Liver (tissue), 9 donors: ENCODE data around the gene GPR15. TPM values are rescaled to one million over a fixed set of nuclear protein-coding genes. Genes with fewer than 3 reads are reported as not detected.

Experiments
- DNase-seq: peaks from one replicate; pipeline ENCODE4 v3.0.0-alpha.2; 2017; ENCODE audit warnings: low spot score
- H3K27ac ChIP-seq, 2 donors: one replicate each; pipeline ENCODE4 v1.7.0; 2013; ENCODE audit warnings: inconsistent platforms in 2 of 2, low read length in 2 of 2, control low read depth in 1 of 2, low read depth in 1 of 2, mild to moderate bottlenecking in 1 of 2
- H3K27me3 ChIP-seq, 4 donors: one replicate each; pipeline versions ENCODE4 v1.6.1 to v1.7.0; 2013; ENCODE audit warnings: low read length in 3 of 4, inconsistent platforms in 1 of 4, mild to moderate bottlenecking in 1 of 4, moderate library complexity in 1 of 4; ENCODE audit not compliant: control insufficient read depth in 4 of 4, insufficient read depth in 4 of 4
- H3K36me3 ChIP-seq, 4 donors: one replicate each; pipeline versions ENCODE4 v1.6.1 to v1.7.0; 2013; ENCODE audit warnings: low read length in 3 of 4, mild to moderate bottlenecking in 3 of 4, low read depth in 1 of 4, moderate library complexity in 1 of 4; ENCODE audit not compliant: control insufficient read depth in 4 of 4, insufficient read depth in 3 of 4
- H3K4me1 ChIP-seq, 4 donors: one replicate each; pipeline versions ENCODE4 v1.6.1 to v1.7.0; 2013; ENCODE audit warnings: low read length in 3 of 4, mild to moderate bottlenecking in 3 of 4, moderate library complexity in 1 of 4; ENCODE audit not compliant: control insufficient read depth in 4 of 4, insufficient read depth in 4 of 4
- H3K4me3 ChIP-seq, 3 donors: one replicate each; pipeline versions ENCODE4 v1.6.1 to v1.7.0; 2013; ENCODE audit warnings: low read length in 3 of 3, control low read depth in 1 of 3, low read depth in 1 of 3, mild to moderate bottlenecking in 1 of 3
- H3K9ac ChIP-seq, 2 donors: one replicate each; pipeline ENCODE4 v1.7.0; 2013; ENCODE audit warnings: low read length in 2 of 2, mild to moderate bottlenecking in 2 of 2, moderate library complexity in 2 of 2, control low read depth in 1 of 2, low read depth in 1 of 2
- H3K9me3 ChIP-seq, 4 donors: one replicate each; pipeline versions ENCODE4 v1.6.1 to v1.7.0; 2013; ENCODE audit warnings: low read length in 3 of 4; ENCODE audit not compliant: control insufficient read depth in 4 of 4
- FOXA1 ChIP-seq: IDR thresholded peaks from 2 replicates; pipeline ENCODE4 v1.6.1; 2016; ENCODE audit warnings: antibody characterized with exemption
- FOXA2 ChIP-seq: IDR thresholded peaks from 2 replicates; pipeline ENCODE4 v1.6.1; 2016; ENCODE audit warnings: antibody characterized with exemption
- GABPA ChIP-seq, 2 donors: IDR thresholded peaks in 1 of 2; conservative IDR thresholded peaks in 1 of 2; 2 replicates each; pipeline ENCODE4 v1.6.1; 2016; ENCODE audit warnings: antibody characterized with exemption in 2 of 2, mild to moderate bottlenecking in 1 of 2, moderate library complexity in 1 of 2
- HNF4A ChIP-seq, 2 donors: conservative IDR thresholded peaks; 2 replicates each; pipeline ENCODE4 v1.6.1; 2016; ENCODE audit warnings: antibody characterized with exemption in 2 of 2, mild to moderate bottlenecking in 2 of 2
- HNF4G ChIP-seq: IDR thresholded peaks from 2 replicates; pipeline ENCODE4 v1.6.1; 2016; ENCODE audit warnings: antibody characterized with exemption
- JUND ChIP-seq, 2 donors: IDR thresholded peaks; 2 replicates each; pipeline ENCODE4 v1.6.1; 2016; ENCODE audit warnings: antibody characterized with exemption in 2 of 2
- NR2F2 ChIP-seq: IDR thresholded peaks from 2 replicates; pipeline ENCODE4 v1.6.1; 2016; ENCODE audit warnings: antibody characterized with exemption
- RAD21 ChIP-seq, 2 donors: IDR thresholded peaks; 2 replicates each; pipeline ENCODE4 v1.6.1; 2016; ENCODE audit warnings: antibody characterized with exemption in 2 of 2, mild to moderate bottlenecking in 2 of 2
- SP1 ChIP-seq: IDR thresholded peaks from 2 replicates; pipeline ENCODE4 v1.6.1; 2018; ENCODE audit warnings: antibody characterized with exemption, mild to moderate bottlenecking
- TAF1 ChIP-seq: conservative IDR thresholded peaks from 2 replicates; pipeline ENCODE4 v1.6.1; 2016; ENCODE audit warnings: antibody characterized with exemption, mild to moderate bottlenecking
- YY1 ChIP-seq: IDR thresholded peaks from 2 replicates; pipeline ENCODE4 v1.6.1; 2016; ENCODE audit warnings: antibody characterized with exemption, mild to moderate bottlenecking
- WGBS: extraction: QIAGEN DNeasy Blood & Tissue Kit; methylation state at CpG from one replicate; pipeline ENCODE4 v1.1.7; 2013; 5-methylcytosine and 5-hydroxymethylcytosine counted together
- polyA plus RNA-seq, 2 donors: library from polyadenylated mRNA; stranded (reverse) in 1 of 2; unstranded in 1 of 2; fragments of 200-250 nt in 1 of 2; fragments of >200 nt in 1 of 2; fragmentation: Nextera tagmentation in 1 of 2; extraction: Ambion mirVana in 1 of 2; gene quantifications; one replicate each; pipeline versions ENCODE4 v1.2.1 to v1.2.3, GENCODE V29; 2013 to 2015
- total RNA-seq, 2 donors: library from RNA; depleted of rRNA; stranded (reverse); fragments of >200 nt; gene quantifications; one replicate each; pipeline ENCODE4 v1.2.3, GENCODE V29; 2014
- TF ChIP-seq, protein P1 (sequence below): fragments of 150-350 bp; IDR thresholded peaks from 2 replicates; pipeline ENCODE4 v1.5.1; 2017; ENCODE audit warnings: improper control_type of control experiment, low read depth, low read length; ENCODE audit not compliant: missing input control
- TF ChIP-seq, protein P2 (sequence below): IDR thresholded peaks from 2 replicates; pipeline ENCODE4 v1.6.1; 2016; ENCODE audit warnings: antibody characterized with exemption, mild to moderate bottlenecking
- TF ChIP-seq, protein P3 (sequence below): IDR thresholded peaks from 2 replicates; pipeline ENCODE4 v1.6.1; 2016; ENCODE audit warnings: antibody characterized with exemption
- TF ChIP-seq, protein P4 (sequence below): IDR thresholded peaks from 2 replicates; pipeline ENCODE4 v1.6.1; 2016; ENCODE audit warnings: antibody characterized with exemption
- donor health status: healthy.
- donor health status: healthy.
- donor health status: healthy.
- donor health status: healthy.
- donor health status: healthy.

Gene GPR15
- total and polyA plus RNA-seq, 4 donors = 0.08 to 0.10 TPM; not detected in 2

DNA sequence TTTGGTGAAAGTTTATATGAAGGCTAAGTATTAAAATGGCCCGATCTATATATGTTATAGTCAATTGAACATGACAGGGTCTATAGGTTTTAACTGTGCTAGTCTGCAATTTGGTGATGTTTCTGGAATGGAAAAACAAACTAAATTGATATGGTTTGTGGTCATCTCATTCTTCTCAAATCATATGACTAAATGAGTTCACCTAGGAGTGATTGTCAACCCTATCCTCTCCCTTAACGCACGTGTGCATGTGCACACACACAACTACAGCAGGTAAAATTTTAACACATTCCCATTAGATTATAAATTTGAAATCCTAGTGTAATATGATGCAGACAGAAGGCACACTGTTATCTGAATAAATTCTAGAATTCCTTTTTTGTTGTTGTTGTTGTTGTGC lies 18.0 kb upstream of the GPR15 start:
- no peaks in the 10 kb centered on the region for H3K9me3 ChIP-seq
- no peak for DNase-seq
- H3K27ac ChIP-seq = no peak overlapping the region
- no peaks in the 10 kb centered on the region for H3K4me1 ChIP-seq
- H3K36me3 ChIP-seq = peaks cover 3 to 16% (median 13%) of the 10 kb centered on the region in 4 donors
- no peak overlapping the region for H3K9ac ChIP-seq
- TF ChIP-seq, protein P1, sequence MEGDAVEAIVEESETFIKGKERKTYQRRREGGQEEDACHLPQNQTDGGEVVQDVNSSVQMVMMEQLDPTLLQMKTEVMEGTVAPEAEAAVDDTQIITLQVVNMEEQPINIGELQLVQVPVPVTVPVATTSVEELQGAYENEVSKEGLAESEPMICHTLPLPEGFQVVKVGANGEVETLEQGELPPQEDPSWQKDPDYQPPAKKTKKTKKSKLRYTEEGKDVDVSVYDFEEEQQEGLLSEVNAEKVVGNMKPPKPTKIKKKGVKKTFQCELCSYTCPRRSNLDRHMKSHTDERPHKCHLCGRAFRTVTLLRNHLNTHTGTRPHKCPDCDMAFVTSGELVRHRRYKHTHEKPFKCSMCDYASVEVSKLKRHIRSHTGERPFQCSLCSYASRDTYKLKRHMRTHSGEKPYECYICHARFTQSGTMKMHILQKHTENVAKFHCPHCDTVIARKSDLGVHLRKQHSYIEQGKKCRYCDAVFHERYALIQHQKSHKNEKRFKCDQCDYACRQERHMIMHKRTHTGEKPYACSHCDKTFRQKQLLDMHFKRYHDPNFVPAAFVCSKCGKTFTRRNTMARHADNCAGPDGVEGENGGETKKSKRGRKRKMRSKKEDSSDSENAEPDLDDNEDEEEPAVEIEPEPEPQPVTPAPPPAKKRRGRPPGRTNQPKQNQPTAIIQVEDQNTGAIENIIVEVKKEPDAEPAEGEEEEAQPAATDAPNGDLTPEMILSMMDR = no peak
- TF ChIP-seq, protein P2, sequence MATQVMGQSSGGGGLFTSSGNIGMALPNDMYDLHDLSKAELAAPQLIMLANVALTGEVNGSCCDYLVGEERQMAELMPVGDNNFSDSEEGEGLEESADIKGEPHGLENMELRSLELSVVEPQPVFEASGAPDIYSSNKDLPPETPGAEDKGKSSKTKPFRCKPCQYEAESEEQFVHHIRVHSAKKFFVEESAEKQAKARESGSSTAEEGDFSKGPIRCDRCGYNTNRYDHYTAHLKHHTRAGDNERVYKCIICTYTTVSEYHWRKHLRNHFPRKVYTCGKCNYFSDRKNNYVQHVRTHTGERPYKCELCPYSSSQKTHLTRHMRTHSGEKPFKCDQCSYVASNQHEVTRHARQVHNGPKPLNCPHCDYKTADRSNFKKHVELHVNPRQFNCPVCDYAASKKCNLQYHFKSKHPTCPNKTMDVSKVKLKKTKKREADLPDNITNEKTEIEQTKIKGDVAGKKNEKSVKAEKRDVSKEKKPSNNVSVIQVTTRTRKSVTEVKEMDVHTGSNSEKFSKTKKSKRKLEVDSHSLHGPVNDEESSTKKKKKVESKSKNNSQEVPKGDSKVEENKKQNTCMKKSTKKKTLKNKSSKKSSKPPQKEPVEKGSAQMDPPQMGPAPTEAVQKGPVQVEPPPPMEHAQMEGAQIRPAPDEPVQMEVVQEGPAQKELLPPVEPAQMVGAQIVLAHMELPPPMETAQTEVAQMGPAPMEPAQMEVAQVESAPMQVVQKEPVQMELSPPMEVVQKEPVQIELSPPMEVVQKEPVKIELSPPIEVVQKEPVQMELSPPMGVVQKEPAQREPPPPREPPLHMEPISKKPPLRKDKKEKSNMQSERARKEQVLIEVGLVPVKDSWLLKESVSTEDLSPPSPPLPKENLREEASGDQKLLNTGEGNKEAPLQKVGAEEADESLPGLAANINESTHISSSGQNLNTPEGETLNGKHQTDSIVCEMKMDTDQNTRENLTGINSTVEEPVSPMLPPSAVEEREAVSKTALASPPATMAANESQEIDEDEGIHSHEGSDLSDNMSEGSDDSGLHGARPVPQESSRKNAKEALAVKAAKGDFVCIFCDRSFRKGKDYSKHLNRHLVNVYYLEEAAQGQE = no peak
- TF ChIP-seq GABPA (IDR thresholded peaks at IDR 0.05 in 1 of 2, conservative IDR thresholded peaks at IDR 0.05 in 1 of 2) (no peak), TAF1 (no peak), HNF4A (conservative IDR thresholded peaks at IDR 0.05) (no peak), RAD21 (IDR thresholded peaks at IDR 0.05) (no peak), NR2F2 (no peak), FOXA2 (no peak), SP1 (no peak), YY1 (no peak)
- TF ChIP-seq, protein P3, sequence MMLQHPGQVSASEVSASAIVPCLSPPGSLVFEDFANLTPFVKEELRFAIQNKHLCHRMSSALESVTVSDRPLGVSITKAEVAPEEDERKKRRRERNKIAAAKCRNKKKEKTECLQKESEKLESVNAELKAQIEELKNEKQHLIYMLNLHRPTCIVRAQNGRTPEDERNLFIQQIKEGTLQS = no peak
- TF ChIP-seq, protein P4, sequence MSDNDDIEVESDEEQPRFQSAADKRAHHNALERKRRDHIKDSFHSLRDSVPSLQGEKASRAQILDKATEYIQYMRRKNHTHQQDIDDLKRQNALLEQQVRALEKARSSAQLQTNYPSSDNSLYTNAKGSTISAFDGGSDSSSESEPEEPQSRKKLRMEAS = no peak
- no peaks in the 10 kb centered on the region for H3K27me3 ChIP-seq
- H3K4me3 ChIP-seq = no peak overlapping the region
- 99% methylated on average over 3 of the region's 3 CpGs for whole genome bisulfite sequencing

DNA sequence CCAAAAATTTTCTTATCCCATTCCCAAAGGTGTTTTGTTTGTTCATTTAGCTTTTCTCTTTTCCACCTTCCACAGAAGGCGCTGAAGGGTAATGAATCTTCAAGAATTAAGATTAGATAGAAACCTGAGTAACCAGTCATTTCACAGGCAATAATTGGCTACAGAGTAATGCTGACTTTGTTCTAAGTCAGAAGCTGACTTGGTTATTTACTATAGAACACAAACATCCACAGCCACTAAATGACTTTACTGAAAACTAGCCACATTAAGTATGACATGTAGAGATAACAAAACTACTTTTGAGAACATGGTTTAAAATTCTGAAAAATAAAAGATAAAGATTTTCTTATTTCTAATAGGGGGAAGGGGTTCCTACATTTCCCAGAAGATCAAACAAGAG lies 16.8 kb upstream of the GPR15 start:
- H3K36me3 ChIP-seq = peaks cover 3 to 16% (median 13%) of the 10 kb centered on the region in 4 donors
- peaks cover 0 to 2% (median 0%) of the 10 kb centered on the region in 4 donors for H3K4me1 ChIP-seq
- no peaks in the 10 kb centered on the region for H3K9me3 ChIP-seq
- no peak for DNase-seq
- no peak overlapping the region for H3K27ac ChIP-seq
- no peak overlapping the region for H3K9ac ChIP-seq
- H3K4me3 ChIP-seq = no peak overlapping the region
- TF ChIP-seq HNF4A (conservative IDR thresholded peaks at IDR 0.05) (no peak), SP1 (no peak), YY1 (no peak), TAF1 (no peak)
- no peaks in the 10 kb centered on the region for H3K27me3 ChIP-seq
- 100% methylated on average over 1 of the region's 1 CpG for WGBS

DNA sequence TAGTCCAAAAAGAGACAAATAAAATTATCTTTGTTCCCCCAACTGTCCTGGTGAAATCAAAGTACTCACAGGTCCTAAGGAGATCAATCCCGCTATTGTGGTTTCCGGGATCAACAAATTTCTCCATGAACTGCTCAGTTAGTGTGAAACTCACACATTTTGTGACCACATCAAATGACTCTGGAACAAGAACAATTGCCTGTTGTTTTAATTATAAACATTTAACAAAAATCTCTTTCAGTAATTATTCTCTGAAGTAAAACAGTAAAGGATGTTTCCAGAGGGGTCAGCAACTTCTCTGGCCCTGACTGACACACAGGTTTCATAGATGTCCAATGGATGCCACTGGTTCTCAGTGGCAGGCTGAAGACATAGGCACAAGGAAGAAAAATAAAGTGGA lies 13.0 kb upstream of the GPR15 start:
- no peak overlapping the region for H3K4me3 ChIP-seq
- H3K27me3 ChIP-seq = no peaks in the 10 kb centered on the region
- no peak for DNase-seq
- H3K9me3 ChIP-seq = no peaks in the 10 kb centered on the region
- peaks cover 6 to 16% (median 8%) of the 10 kb centered on the region in 4 donors for H3K4me1 ChIP-seq
- 98% methylated on average over 2 of the region's 2 CpGs for WGBS
- no peak overlapping the region for H3K27ac ChIP-seq
- no peak overlapping the region for H3K9ac ChIP-seq
- TF ChIP-seq, protein P1 = no peak
- TF ChIP-seq FOXA2 (no peak), SP1 (no peak), FOXA1 (no peak), HNF4G (no peak), TAF1 (no peak), JUND (IDR thresholded peaks at IDR 0.05) (no peak)
- TF ChIP-seq, protein P4 = no peak
- H3K36me3 ChIP-seq = peaks cover 3 to 16% (median 13%) of the 10 kb centered on the region in 4 donors
